Stimulated activated CD4-positive, alpha-beta T cell treated with anti-CD3 and anti-CD28 coated beads, Interleukin-4, amount 100 ng/mL, for 1 hour (primary cell): ENCODE data around the gene ZXDC.

Experiments used
- DNase-seq: peaks from one replicate; pipeline ENCODE4 v3.0.0-alpha.2; 2020

ZXDC gene

DNA sequence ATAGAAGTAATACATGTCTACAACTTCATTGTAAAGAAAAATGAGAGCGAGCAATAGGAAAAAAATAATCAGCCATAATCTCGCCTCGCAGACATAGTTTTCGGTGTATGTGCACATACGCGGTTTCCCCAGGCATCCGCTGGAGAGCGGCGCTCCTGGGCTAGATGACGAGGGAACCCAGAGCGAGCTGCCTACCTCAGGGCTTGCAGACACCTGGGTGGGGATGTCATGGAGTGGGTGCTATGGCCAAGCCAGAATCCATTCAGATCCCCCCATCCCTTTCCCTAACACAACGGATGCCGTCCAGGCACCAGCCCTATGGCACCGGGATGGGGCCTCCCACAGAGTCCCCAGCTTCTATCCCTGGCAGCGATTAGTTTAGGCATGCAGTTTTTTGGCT, 85.5 kb downstream of the ZXDC start:
- no peak for DNase-seq

- no peak for DNase-seq
These were observed 85.9 kb downstream of the ZXDC start for GRCh38 chr3:126389794-126390146.

- DNase-seq = peak; percentile 35
These were observed 86.4 kb downstream of the ZXDC start for GRCh38 chr3:126389112-126389793.
